NCI-H1105 treated with DMSO at 0.1 percent for 48 hours (cell line): ENCODE measurements around the gene SLC6A16.
"Not testable (repeated sequence)": the region's sequence is repeated elsewhere in the genome, so short reads cannot be mapped to it uniquely, and the experiment has no call there.

Experiments
- DNase-seq: peaks from one replicate; lab custom pipeline; 2025; lab: John Stamatoyannopoulos, UW

Gene SLC6A16

DNA sequence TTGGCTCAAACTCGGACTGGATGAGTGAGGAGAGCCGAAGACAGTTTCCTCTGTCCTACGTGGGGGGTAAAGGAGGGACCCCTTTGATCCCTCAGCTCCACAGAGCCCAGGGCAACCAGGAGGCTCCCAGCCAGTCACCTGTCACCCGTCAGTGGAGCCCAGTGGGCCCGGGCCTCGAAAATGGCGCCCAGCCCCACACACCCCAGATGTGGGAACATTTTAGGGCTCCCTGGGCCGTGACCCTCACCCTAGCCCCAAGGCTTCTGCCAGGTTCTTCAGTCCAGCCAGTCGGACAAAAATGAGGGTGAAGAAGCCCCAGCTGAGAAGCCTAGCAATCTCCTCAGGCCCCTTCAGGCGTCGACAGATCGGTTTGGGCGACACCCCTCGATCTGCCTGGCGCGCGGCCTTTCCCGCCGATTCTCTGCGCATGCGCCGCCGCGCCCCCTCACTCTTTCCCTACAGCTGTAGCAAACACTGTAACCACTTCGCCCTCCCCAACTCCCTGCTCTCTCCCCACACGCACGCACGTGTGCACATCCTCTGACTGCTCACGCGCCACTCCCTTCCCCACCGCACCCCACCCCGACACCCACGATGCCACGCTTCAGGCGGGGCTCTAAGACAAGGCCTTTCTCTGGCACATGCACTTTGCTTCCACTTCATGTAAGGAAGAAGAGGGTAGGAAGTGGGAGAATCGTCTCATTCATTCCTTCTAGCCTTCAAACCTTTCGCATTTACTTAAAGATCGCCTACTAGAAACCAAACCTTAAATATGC, at the start of gene SLC6A16:
Gene SLC6A16 (minus strand): TSS at position 391 of the 776 bp plus-strand sequence. CDS start 13,844 bp downstream, outside the sequence.
- DNase-seq, result no peak

DNA sequence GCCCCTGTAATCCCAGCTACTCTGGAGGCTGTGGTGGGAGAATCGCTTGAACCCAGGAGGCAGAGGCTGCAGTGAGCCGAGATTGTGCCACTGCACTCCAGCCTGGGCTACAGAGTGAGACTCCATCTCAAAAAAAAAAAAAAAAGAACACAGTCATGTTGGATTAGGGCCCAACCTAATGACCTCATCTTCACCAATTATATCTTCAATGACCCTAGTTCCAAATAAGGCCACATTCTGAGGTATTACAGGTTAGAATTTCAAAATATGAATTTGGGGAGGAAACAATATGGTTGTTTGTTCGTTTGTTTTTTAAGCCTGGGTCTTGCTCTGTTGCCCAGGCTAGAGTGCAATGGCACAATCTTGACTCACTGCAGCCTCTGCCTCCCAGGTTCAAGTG, 48.2 kb upstream of the SLC6A16 start:
- not testable (repeated sequence) for DNase-seq

DNA sequence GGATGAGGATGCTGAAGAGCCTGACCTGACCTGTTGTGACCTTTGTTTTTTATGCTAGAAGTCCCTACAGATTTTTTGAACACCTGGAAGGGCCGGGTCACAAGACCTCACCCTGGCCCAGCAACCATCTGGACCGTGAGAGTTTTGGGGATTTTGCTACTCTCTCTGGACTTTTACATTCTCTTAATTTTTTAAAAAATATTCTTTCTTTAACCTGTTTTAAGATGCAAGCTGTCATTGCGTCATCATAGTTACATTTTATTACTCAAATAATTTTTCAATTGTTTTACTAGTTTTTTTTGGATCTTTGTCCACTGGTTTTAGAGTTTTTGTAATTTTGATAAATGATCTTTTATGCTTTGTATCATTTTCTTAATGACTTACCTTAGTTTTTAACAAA, 46.2 kb upstream of the SLC6A16 start:
- DNase-seq, result no peak

DNA sequence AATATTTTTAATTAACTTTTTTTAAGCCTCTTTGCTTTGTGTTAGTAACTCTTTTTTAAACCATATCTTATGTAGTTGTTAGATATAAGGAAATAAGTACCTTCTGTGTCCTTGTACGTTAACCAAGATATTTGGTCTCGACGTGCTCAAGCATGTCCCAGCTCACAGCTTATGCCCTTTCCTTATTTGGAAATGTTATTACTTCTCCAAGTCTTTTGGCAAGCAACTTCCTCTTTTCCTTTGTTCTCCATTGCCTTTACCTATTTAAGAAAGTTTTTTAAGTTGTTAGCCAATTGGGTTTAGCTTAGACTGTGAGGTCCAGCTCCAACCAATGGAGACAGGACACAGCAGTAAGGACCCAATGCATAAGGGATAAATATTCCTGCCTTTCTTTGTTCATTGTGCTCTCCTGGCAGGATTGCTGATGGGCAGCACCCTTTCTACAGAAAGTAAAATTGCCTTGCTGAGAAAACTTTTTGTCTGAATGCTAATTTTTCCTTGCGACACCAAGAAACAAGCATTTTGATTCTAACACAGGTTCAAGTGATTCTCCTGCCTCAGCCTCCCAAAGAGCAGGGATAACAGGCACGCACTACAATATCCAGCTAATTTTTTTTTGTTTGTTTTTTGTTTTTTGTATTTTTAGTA, 43.8 kb upstream of the SLC6A16 start:
- DNase-seq, result no peak

DNA sequence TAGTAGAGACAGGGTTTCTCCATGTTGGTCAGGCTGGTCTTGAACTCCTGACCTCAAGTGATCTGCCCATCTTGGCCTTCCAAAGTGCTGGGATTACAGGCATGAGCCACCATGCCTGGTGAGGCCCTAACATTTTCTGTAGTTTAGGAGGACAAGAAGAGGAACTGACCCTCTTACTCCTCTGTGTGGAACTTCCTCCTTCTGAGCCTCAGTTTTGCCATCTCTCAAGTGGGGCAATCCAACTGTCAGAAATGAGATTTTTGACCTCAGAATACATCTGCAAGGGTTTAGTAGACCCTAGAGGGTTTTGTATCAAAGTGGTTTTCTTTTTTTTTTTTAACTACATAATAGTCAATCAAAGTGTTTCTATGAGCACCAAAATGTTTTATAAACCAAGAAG, 41.1 kb upstream of the SLC6A16 start:
- no peak for DNase-seq

DNA sequence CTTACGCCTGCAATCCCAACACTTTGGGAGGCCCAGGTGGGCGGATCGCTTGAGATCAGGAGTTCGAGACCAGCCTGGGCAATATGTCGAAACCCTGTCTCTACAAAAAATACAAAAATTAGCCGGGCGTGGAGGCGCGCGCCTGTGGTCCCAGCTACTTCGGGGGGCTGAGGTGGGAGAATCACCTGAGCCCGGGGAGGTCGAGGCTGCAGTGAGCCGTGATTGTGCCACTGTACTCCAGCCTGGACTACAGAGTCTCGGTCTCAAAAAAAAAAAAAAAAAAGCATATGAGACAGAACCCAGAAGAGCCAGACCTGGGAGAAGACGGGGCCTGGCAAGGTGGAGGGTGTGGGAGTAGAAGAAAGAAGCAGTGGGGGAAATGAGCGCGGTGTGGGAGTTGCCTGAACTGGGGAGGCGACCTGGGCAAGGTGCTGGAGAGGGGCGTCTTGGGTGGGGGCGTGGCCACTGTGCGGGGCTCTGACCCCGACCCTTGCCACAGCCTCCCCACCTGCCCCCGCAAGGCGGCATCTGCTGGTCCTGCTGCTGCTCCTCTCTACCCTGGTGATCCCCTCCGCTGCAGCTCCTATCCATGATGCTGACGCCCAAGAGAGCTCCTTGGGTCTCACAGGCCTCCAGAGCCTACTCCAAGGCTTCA, 39.2 kb upstream of the SLC6A16 start:
- no peak for DNase-seq

DNA sequence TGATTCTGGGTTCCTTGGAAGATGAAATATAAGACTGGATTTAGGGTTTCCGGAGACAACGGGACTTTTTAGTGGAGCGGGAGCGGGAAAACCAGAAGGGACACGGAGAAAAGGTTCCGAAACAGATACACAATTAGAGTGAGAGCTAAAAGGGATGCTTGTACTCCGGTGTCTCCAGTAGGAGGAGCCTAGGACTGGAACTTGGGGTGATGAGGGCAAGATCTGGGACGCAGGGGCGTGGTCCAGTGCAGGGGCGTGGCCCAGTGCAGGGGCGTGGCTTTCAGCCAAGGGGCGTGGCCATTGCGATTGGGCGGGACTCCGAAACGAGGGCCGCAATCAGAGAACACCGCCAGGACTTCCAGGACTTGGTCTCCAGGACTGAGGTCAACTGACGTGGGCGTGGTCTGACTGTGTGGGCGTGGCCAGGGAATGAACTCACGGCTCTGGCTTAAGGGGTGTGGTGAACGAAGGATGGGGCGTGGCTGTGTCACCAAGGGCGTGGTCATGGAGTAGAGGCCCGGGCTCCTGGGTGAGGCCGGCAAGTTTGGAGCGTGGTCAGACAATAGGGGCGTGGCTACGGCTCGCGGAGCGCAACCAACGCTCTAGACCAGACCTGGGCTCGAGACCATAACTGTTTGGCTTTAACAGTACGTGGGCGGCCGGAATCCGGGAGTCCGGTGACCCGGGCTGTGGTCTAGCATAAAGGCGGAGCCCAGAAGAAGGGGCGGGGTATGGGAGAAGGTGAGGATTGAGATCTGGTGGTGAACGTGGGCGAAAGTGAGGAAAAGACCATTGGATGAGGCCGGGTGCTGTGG, 38.5 kb upstream of the SLC6A16 start, which contains the start of gene DKKL1:
Gene DKKL1 (plus strand): TSS at position 610 of the 815 bp plus-strand sequence. CDS start 122 bp downstream, at position 732.
- DNase-seq, result no peak

DNA sequence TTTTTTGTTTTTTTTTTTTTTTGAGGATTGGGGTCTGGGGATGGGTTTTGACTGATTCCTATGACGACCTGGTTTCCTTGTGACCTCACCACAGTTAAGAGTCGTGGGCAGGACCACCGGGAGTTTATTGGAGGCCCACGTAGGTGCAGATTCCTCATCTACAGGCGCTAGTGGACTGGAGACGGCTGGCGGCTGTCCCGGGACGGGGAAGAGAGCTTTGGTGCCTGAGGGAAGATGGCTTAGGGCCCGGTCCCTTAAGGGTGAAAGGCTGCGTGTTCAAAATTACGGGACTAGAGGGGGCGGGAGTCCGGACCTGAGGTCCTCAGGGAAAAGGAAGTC, 37.9 kb upstream of the SLC6A16 start:
- no peak for DNase-seq

DNA sequence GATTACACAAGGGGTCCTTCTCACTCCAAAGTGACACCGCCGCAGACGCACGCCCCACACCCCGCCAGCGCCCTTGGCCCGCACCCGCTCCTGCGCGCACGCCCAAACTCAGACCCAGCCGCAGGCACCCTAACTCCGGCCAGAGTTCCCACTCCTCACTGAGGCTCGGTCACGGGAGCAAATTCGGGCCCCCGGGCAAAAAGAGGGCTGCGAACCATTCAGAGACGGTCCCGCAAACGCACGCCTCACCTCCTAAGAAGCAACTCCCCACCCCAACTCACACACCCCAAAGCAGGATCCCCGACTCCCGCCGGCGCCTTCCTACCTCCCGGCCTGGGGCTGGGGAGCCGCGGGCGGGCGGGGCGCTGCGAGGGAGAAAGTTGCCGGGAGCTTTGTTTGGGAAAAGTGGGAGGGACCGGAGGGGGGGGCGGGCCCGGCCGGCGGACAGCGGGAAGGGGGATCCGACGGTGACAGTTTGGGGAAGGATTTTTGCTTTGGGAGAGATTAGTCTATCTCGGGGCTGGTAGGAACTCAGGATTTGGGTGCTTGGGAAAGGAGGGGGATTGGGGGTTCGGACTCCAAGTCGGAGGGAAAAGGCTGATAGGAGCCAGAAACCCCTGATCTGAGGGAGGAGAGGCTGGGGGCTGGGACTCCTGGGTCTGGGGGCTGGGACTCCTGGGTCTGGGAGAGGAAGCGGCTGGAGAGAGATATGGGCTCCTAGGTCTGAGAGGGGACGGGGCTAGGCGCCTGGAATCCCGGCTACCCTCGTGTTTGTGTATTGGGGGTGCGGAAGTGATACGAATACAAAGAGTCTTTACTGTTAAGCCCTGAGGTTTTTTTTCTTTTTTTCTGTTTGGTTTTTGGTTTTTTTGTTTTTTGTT, 37.3 kb upstream of the SLC6A16 start, which contains the start of gene TEAD2:
Gene TEAD2 (minus strand): TSS at position 369 of the 881 bp plus-strand sequence. CDS start 2,341 bp downstream, outside the sequence.
- no peak for DNase-seq

DNA sequence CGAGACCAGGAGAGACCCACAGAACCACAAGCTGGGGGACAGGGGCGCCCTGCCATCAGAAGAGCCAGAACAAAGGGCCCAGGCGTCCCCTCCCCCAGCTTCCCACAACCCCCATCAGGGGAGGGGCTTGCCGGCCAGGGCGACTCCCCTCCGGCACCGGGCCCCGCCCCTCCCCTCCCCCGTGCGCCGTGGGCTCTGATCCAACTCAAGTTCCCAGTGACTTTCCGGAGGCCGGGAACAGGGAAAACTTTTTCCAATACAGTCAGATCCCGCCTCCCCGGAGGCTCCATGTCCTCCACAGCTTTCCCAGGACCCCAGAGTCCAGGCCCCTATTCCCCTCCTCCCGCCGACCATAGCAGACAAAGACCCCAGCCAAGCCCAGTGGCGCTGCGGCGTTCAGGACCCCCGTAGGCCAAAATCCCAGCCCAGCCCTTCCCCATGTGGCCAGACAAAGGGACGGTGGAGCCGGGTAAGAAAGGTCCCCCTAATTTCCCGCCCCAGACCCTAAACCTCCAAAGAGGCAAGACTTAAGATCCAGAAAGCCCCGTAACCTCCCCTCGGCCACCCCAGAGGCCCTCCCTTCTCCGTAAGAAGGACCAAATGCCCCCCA, 36.6 kb upstream of the SLC6A16 start:
- DNase-seq, result no peak

DNA sequence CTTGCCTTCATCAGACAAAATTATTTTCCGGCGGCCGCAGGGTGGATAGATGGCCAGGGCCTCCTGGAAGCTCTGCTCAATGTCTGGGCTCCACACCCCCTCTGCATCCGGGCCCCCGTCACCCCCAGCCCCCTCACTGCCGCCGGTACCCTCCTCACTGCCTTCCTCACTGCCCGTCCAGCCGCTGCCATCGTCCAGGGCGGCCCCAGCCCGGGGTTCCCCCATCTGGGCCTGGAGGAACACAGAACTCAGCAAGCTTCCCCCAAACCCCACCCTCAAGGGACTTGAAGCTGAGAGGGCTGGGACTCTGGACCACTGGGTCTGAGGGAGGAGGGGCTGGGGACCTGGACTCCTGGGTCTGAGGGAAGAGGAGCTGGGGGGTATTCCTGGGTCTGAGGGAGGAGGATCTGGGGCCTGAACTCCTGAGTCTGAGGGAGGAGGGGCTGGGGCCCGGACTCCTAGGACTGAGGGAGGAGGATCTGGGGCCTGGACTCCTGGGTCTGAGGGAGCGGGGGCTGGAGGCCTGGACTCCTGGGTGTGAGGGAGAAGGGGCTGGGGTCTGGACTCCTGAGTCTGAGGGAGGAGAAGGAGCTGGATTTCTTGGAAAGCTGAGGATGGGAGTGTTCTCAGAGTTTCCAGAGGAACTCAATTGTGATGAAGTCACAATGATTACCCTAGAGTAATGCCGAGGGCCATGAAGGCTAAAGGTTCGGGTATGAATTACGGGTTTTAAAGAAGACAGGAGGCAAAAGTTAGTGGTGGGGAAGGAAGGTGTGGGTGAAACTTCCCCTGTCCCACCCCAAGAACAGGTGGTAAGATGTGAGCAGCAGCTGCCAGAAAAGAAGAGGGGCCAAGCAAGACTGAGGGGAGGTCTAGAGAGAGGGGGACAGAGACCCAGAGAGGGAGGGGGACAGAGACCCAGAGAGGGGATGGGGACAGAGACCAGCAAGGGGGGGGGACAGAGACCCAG, 35.1 kb upstream of the SLC6A16 start:
- no peak for DNase-seq

DNA sequence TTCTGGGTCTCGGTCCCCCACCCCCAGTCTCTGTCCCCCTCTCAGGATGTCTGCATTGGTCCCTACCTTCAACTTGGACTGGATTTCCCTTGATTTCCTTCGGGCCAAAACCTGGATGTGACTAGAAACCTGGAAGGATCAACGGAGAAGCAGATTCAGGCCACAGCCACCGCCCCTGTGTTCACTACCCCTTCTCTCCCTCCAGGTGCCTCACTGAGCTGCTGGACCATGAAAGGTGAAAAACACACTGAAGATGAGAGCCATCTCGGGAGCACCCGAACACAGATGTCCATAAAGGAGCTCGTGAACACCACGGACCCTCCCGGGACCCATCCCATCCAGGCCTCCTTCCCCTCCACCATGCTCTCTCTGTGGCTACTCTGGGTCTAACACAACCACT, 32.2 kb upstream of the SLC6A16 start:
- no peak for DNase-seq

DNA sequence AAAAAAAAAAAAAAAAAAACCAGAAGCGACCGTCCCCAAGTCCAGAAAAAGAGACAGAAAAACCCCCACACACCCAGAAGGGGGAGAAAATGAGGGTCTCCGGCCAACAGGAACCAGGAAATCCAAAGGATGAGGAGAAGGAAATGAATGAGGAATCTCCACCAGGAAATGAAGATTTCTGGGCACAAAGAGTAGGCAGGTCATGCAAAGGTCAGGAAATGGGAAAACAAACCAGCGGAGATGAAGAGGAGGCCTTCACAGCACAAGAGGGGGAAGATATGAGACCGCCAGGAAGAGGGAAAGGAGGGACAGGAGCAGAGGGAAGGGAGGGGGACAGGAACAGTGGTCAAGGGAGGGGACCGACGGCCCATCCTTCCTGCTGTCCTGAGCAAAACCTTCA, 31.4 kb upstream of the SLC6A16 start:
- no peak for DNase-seq

DNA sequence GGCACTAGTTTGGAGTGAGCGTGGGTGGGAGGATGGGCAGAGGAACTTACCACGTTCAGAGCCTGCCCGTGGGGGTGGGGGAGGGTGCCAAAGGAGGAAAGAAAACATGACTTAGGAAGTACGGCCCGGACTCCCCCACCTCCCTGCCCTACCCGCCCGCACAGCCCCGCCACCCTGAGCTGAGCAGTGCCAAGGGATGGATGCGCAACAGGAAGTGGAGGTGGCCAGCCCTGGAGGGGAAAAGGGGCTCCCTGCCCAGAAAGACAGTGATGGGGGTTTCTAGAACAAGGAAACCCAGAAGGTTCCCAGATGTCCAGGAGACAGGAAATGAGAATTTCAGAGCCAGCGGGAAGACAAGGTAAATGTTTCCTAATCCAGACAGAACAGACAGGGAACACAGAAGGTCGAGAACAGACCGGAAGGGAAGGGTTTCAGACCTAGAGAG, 30.9 kb upstream of the SLC6A16 start:
- no peak for DNase-seq

DNA sequence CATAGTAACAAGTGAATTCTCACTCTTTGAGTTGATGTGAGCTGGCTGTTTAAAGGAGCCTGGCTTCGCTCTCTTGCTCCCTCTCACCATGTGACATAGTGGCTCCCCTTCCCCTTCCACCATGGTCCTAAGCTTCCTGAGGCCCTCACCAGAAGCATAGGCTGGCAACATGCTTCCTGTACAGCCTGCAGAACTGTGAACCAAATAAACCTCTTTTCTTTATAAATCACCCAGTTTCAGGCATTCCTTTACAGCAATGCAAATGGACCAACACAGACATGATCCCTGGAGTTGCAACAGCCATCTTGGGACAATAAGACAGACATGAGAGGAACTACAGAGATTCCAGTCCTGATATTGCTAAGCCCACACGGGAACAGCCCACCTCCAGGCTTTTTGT, 24.6 kb upstream of the SLC6A16 start:
- no peak for DNase-seq

DNA sequence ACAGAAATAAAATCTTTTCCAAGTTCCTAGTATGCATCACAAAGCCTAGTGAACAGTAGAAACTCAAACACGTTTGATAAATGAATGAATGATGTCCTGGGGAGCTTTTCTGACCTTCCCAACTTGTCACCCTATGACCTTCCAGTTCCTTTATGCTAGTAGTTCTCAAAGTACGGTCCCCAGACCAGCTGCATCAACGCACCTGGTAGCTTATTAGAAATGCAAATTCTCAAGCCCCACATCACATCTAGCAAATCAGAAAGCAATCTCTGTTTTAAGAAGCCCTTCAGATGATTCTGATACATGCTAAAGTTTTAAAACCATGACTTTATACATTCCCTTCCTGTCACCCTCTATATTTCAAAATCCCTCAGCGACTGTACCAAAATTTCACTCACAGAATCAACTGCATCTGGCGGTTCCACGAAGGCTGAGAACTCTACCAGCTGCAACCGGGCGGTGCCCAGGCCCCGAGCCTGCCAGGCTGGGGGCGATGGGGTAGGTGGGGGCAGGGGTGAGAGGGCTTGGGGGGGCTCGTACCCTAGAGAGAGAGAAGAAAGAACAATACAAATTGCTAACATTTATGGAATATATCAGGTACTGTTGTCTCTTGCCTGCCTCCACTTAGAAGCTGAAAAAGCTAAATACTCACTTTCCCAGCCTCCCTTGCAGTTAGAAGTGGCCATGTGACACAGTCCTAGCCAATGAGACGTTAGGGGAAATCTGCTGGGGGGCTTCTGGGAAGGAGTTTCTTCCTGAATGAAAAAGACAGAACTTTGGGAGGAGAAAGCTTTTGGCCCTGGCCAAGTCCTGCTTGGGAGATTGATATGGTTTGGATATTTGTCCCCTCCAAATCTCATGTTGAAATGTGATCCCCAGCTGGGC, 23.6 kb upstream of the SLC6A16 start:
- DNase-seq, result no peak

DNA sequence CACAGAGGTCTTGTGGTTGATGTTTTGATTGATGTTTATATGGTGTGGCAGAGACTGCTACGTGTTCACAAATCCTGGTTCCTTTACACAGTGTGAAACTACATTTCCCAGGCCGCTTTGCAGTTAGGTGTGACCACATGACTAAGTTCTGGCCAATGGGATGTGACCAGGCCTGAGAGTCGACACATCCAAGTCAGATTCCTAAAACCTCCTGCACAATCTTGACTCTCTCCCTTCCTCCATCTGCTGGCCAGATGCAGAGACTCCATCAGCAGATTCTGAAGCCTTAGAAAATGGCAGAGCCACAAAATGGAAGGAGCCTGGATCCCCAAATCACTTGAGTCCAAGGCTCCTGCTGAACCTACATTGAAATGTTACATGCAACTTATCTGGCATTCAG, 22.8 kb upstream of the SLC6A16 start:
- DNase-seq, result no peak

DNA sequence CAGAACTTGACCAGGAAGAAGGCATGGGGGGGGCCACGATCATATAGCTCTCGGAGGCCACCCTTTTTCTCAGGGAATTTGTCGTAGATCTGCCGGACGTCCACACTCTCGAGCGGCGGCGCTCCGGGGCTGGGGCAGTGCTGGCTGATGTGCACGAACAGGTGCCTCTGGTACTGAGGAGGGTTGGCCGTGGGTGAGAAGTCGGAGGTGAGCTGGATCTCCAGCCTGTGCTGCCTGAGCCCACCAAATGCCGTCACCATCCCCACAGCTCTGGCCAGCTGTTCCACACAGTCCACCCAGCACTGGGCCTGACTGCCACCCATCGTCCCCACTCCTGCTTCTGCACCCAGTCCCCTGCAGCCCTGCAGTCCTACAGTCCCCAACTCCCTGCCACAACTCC, 22.2 kb upstream of the SLC6A16 start:
- DNase-seq, result no peak
